ENCODE measurements around the gene ATXN1.
"Not testable (repeated sequence)": the region's sequence is repeated elsewhere in the genome, so short reads cannot be mapped to it uniquely, and the experiment has no call there.

ATXN1 gene

DNA sequence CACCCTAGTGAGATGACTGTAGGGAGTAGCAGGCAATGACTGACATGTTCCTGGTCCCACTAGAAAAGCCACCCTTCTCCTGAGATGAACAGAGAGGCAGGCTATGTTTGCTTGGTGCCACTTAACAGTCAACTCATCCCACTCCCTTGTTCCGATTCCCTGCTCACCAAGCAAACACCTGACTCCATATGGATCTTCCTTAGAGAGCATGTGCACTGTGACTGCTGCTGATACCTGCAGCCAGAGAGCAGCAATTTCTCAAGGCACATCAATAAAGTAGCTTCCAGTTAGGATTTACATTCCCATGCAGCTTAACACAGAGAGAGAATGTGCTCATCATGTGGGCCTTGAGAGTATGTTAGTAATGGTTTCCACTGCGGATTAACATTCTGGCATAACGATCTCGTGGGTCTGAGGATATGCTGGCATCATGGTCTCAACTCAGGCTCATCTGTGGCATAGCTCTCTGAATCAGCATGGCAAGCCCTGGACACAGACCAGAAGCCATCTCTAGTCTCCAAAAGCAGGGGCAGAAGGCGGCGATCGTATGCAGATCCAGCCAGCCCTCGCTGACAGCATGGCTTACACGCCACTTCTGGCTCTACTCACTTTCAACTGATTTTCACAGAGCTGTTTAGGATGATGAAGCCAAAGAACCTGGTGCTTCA is 43.9 kb downstream of the ATXN1 start:
- no peak for DNase-seq

DNA sequence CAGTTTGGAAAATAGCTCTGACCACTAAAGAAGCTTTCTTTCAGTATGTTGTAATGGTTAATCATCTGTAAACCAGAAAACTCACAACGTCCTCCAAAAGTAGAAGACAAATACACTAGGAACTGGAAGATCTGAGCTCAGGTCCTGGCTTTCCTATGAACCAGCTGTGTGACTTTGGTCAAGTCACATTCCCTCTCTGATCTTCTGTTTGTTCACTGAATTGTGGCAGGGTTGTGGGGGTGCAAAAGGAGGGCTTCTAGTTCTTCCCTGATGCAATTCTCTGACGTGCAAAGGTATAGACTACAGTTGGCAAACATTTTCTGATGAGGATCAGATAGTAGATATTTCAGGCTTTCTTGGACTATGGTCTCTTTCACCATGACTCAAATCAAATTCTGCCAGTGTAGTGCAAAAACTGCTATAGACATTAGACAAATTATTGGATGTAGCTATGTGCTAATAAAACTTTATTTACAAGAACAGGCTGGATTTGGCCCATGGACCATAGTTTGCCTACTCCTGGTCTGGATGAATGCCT is 44.9 kb downstream of the ATXN1 start:
- no peak for DNase-seq

DNA sequence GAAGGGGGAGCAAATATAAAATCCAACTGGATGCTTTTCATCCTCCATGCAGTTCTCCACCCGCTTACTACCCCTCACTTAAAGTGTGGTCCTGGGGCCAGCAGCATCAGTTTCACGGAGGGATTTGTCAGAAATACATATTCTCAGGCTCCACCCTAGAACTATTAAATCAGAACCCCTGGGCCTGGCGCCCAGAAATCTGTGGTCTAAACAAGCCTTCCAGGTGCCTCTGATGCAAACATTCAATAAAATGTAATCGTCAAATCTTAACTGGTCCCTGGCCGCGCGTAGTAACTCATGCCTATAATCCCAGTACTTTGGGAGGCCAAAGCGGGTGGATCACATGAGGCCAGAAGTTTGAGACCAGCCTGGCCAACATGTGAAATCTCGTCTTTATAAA is 47.7 kb downstream of the ATXN1 start:
- no peak for DNase-seq

DNA sequence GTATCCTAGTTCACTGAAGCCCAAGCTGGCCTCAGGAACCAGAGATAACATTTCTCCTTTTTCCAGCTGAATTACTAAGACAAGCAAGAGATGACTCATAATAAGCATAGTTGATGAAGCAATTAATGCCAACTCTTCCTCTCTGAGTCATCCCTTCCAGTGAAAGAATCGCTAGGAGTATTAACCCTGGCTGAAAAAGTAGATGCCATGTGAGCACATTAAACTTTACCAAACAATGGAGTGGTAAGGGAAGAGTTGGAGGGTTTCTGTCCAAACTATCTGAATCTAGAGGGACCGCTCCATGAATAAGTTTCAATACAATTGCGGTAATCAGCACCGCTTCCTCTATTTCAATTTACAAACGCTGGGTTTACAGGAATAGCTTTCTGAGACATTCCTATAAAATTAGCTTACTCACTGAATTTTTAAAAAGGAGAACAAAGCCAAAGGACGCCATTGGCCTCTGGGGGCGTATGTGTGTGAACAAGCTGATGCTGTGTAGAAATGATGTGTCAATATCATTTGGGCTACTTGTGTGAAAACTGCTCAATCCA is 48.3 kb downstream of the ATXN1 start:
- DNase-seq: no peak

DNA sequence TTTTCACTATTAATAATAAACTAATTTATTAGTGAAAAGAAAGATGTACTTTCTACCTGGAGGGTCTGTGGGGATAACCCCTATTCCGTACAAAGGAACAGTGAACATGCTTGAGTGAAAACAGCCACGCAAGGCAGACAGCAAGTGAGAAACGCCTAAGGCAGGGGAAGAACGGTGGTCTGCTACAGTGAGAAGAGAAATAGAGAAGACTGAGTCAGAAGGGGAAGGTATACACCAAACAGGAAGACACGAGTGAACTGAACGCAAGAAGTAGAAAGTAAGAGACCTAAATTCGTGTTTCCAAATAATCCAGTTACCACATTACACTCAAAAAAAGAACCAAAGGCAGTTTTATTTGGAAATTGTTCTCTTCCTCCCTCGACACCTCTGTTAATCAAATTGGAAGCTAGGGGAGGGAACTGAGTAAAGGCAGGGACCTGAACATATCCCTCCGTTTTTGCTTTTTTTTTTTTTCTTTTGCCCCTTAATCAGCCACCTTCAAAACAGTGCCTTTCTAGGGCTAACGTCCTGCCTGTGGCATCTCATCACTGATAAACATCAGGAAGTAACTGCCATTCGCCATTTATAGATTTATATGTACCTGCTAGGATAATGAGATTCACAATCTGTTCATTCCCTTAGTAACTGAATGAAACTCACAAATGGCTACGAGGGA is 48.9 kb downstream of the ATXN1 start:
- no peak for DNase-seq

DNA sequence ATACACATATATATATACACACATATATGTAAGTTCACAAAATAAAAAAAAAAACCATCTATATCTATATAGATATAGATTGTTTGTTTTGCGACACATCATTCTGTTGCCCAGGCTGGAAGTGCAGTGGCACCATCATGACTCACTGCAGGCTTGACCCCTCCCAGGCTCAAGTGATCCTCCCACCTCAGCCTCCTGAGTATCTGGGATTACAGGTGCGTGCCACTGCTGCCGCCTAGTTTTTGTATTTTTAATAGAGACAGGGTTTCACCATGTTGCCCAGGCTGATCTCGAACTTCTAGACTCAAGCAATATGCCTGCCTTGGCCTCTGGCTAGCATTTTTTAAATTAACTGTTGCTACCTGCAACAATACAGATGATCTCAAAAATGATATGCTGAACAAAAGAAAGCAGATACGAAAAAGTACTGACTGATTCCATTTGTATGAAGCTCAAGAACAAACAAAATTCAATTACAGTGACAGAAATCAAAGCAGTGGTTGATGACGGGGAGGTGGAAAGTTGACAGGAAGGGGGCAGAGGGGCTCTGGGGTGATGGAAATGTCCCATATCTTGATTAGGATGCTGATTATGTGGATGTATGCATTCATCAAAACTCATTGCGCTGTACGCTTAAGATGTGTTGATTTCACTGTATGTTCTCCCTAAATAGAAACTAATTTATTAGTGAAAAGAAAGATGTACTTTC is 49.6 kb downstream of the ATXN1 start:
- no peak for DNase-seq

DNA sequence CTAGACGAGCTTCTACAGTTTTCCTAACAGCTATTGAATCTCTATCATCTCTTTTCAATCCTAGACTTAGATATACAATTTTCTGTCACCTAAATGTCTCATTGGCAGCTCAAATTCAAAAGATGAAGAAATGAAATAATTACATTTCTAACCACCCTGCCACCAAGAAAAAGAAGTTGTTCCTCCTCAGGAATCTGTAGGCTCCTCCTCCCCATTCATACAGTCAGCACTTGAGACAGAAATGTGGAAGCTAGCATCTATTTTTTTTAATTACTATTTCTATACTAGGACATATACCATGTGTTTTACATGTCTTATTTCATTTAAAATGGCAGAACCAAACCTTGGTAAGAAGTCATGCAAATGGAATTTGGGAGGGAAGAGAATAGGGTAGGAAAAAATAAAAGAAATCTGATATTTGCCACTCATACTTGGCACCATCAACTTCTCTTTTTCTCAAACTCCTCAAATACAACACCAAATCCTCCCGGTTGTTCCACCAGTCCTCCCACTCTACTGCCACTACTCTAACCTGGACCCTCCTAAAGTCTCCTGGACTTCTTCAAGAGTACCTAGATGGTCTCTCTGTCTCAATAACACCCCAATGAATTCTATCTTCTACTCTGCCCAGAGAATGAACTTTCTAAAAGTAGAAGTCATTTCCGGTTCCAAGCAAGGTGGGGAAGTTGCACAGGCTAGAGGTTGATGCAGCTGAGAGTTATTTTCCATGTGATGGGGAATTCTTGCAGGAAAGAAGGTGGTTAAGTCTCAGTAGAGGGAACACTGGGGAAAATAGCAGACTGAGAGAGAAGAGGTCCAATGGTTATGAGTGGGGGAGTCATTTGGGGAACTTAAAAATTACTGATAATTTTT is 54.1 kb downstream of the ATXN1 start:
- no peak for DNase-seq

DNA sequence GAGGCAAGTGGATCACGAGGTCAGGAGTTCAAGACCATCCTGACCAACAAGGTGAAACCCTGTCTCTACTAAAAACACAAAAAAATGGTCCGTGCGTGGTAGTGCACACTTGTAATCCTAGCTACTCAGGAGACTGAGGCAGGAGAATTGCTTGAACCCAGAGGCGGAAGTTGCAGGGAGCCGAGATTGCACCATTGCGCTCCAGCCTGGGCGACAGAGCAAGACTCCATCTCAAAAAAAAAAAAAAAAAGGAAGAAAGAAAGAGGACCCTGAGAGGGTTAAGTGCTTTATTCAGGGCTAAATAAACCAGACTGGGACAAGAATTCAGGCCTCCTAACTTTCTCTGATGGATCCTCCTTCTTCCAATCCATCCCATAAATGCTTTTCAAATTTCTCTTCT is 54.8 kb downstream of the ATXN1 start:
- not testable (repeated sequence) for DNase-seq

DNA sequence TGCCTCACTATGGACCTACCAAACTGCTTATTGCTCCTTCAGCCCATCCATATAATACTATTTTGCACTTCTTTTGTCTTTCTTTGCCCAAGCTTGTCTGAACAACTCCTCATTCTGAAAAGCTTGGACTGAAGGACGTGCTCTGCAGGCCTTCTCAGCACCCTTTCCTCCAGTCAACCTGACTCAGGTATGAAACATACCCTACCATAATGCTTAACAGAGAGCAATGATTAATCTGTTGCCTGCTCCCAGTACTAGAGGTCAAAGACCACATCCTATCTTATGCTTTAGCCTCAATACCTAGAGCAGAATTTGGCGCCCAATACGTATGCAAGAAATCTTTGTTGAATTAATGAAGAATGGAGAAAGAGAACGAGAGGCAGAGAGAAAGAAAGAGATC is 55.2 kb downstream of the ATXN1 start:
- no peak for DNase-seq

DNA sequence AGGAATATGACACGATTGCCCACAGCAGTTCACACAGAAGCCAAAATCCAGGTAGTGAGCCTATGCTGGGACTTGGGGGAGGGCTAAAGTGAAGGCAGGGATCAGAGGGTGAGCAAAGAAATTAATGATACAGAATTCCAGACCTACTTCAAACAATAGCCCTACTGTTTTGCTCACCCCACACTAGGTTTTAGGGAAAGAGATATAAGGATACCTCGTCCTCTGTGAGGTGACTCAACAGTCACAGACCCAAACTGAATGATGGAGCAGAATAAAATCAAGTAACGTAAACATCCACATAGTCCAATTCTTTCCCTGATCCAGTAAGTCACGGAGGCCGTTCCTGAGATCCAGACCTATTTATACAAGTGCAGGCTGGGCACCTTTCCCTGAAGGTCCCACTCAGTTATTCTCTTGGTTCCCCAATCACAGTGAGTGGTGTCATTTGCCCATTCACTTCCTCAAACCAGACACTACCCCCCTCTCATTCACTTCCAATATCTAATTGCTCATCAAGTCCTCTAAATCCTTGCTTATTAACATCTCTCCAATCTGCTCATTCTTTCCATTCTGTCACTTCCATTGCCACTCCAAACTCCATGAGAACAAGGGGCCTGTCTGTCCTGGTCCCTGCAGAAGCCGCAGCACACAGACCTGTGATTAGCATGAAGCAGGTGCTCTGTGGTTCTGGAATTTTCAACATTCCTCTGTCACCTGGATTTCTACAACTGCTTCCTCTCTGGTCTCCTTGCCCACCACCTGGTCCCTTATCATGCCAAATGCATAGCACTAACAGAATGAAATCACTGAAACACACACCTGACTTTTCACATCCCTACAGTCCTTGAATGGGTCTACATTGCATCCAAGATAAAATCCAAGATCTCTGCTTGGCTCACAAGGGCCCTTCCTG is 55.9 kb downstream of the ATXN1 start:
- DNase-seq: no peak

DNA sequence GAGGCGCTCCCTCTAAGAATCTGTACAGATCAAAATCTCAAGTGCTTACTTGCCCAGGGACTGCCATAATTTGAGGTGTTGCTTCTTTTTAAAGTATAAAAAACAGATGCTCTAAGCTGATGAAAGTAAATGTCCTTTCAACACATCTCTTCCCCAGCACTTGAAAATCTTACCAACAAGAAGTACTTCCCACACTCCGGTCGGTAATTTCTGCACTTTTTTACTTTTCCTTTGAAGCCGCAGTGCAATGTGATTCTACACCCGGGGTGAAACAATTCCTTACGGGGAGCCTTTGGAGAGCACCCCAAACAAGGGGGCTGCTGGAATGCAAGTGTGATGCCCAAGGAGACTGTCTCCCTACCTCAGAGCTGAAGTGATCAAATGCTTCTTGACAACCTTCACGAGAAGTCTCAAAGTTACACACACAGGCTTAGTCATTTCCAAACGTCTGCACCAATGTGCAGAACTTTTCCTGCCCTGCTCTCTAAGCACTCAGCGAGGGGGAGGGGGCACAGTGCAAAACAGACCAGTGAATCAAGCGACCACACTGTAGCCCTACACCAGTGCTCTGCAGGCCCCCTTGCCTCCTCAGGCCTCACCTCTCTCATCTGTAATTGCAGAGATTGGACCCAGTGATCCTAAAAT is 56.7 kb downstream of the ATXN1 start:
- no peak for DNase-seq

DNA sequence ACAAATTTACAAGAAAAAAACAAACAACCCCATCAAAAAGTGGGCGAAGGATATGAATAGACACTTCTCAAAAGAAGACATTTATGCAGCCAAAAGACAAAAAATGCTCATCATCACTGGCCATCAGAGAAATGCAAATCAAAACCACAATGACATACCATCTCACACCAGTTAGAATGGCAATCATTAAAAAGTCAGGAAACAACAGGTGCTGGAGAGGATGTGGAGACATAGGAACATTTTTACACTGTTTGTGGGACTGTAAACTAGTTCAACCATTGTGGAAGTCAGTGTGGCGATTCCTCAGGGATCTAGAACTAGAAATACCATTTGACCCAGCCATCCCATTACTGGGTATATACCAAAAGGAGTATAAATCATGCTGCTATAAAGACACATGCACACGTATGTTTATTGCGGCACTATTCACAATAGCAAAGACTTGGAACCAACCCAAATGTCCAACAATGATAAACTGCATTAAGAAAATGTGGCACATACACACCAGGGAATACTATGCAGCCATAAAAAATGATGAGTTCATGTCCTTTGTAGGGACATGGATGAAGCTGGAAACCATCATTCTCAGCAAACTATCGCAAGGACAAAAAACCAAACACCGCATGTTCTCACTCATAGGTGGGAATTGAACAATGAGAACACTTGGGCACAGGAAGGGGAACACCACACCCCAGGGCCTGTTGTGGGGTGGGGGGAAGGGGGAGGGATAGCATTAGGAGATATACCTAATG is 58.5 kb downstream of the ATXN1 start:
- DNase-seq: not testable (repeated sequence)

DNA sequence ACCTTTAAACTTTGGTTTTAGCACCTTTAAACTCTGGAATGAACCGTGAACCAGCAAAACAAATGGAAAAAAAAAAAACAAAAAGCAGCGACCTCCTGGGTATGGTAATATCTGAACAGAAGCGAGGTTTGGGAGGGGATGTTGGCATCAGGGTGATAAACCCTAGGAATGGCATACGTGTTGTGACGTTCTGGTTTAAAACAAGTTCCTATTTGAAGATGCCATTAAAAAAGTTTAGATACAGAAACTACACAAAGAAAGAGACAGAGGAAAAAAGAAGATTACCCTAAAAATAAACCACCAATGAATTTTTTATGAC is 60.4 kb downstream of the ATXN1 start:
- no peak for DNase-seq

DNA sequence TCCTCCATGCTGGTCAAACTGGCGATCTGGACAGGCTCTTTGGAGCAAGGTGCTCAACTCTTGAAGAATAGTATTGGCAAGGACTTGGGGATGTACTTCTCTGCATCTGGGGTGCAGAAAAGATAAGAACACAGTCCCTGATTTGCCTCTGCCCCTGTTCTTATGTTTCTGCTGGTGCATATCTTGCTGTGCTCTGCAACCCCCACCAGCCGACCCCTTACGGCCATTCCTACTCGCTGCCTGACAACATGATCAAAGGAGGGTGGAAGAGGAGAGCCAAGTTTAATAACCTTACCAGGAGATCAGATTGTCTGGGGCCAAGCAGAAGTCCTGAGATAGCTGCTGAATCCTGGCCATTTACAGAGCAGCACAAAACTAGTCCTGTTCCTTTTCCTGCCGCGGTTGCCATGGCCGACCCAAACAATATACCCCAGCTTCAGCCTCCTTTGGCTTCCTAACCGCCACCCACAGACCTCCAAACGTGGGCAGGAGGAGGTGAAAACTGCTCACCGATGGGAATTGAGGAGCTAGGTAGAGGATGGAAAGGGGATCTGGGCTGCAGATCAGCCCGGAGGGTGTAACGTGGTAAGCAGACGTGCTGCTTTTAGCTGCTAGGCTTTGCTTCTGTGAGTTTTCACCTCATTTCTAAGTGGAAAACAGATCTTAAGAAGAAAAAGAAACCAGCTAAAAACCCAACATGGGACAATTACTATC is 60.9 kb downstream of the ATXN1 start:
- DNase-seq: no peak

DNA sequence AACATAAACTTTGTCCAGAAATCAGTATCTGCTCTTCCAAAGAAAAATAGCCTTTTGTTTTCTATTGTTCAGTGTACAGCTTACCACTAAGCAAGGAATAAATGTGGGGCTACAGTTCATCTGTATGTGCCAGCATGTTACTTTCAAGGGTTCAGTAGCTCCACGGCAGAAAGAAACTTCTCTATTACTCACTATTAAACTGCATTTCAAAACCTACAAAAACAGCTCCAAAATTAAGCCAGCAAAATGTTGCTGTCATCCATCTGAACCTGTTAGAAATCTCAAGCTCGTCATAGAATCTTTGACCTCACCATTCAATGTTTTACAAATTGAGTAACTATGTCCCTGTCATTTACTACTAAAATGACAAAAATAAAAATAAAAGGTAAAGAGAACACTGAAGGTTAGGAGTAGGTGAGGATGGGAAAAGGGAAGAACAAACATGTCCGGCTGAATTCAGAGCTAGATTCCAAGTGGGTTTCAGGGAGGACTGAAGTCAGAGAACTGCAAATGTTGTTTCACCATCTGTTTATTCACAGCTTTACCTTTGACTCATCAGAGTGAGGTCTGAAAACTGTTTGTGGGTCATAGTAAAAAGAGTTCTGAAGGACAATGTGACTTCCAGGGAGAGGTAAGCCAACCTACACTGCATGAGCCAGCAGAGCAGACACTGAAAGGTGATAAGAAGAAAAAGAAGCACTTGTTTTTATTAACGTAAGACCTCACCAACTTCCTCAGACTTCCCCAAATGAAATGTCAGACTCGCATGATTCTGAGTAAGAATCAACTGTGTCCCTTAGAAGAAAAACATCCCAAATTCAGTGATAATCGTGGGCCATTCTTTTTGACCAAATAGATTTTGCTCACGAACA is 62.0 kb downstream of the ATXN1 start:
- DNase-seq: no peak

DNA sequence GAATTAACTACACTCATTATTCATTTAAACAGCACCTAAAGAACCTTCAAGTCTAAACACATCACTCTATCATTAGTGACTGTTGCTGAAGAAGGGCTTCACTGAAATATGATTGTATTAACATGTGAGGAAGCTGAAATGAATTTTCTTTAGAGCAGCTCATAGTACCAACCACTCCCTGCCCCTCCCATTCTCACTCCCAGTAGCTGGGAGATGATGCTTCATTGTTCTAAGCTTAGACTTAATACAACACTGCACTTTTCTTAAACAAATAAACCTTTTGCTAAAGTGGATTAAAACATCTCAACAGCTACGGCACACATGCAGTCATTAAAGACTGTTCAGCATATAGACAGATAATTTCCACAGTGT is 63.1 kb downstream of the ATXN1 start:
- DNase-seq: no peak

DNA sequence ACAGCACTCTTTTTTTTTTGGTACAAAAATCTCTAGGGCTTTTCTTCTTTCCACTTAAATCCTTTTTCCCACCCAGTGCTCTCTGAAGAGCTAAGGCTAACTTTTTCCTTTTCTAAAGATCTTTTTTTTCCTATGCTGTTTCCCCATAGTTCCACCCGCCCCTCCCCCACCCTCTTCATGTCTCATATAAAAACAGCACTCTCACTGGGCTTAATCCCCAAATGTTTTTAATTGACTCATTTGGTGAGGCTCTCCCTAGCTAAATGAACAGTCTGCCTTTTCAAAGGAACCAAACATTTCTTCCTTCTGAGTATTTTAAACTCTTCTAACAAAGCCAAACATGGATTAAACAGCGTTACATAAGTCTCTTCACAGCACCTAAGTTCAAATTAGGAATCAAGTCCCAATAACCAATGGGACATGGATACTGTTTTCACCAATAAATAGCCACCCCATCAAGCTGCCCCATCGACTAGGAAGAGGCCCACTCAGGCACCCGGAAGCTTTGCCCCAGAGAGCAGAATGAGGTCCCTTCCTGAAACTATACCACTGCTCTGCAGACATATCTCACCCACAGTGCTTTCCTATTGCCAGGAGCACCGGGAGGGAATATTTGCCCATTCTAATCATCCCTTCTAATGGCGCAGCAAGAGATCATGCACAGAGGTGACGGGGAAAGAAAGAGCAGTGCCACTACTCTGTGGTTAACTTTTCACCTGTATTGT is 63.7 kb downstream of the ATXN1 start:
- DNase-seq: no peak

DNA sequence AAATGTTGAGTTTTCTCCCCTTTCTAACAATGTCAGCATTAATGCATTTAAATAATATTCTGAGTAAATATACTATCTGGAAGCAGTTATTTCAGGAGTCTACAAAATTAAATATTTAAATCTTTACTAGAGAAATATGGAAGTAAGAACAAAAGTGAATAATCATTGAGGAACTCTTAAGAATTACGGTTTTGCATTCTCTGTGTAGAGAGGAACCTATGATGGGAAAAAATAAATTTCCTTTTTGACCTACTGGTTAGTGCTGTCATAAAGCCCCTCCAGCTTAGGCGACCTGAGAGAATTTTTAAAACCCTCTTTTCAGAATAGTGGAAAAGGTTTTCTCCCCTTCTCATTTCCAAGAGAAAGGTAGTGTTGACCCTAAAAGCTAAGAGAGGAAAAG is 64.8 kb downstream of the ATXN1 start:
- no peak for DNase-seq

All from NCI-H2029 (cell line).